MM.1S (cell line): Measurements from ENCODE around the gene SHC1.

Experiments
- EZH2phosphoT487 ChIP-seq: fragments of 300-600 bp; sonication (generic); IDR thresholded peaks from 2 replicates; pipeline ENCODE4 v1.6.1; 2018; ENCODE audit warnings: antibody characterized with exemption, low read length
- TF ChIP-seq, protein P1 (sequence below): fragments of 300-600 bp; sonication (generic); IDR thresholded peaks from 2 replicates; pipeline ENCODE4 v1.5.1; 2016; ENCODE audit warnings: antibody characterized with exemption, low read length, mixed read lengths

DNA sequence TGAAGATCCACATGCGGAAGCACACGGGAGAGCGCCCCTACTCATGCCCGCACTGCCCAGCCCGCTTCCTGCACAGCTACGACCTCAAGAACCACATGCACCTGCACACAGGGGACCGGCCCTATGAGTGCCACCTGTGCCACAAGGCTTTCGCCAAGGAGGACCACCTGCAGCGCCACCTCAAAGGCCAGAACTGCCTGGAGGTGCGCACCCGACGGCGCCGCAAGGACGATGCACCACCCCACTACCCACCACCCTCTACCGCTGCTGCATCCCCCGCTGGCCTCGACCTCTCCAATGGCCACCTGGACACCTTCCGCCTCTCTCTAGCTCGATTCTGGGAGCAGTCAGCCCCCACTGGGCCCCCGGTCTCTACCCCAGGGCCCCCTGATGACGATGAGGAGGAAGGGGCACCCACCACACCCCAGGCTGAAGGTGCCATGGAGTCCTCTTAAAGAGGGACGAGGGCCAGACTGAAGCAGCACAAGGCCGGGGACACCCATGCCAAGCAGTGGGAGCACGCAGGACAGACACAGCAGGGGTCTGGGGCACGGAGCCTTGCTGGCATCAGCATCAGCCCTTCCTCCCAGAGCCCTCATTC is 45.8 kb upstream of the SHC1 start:
- TF ChIP-seq, protein P1, sequence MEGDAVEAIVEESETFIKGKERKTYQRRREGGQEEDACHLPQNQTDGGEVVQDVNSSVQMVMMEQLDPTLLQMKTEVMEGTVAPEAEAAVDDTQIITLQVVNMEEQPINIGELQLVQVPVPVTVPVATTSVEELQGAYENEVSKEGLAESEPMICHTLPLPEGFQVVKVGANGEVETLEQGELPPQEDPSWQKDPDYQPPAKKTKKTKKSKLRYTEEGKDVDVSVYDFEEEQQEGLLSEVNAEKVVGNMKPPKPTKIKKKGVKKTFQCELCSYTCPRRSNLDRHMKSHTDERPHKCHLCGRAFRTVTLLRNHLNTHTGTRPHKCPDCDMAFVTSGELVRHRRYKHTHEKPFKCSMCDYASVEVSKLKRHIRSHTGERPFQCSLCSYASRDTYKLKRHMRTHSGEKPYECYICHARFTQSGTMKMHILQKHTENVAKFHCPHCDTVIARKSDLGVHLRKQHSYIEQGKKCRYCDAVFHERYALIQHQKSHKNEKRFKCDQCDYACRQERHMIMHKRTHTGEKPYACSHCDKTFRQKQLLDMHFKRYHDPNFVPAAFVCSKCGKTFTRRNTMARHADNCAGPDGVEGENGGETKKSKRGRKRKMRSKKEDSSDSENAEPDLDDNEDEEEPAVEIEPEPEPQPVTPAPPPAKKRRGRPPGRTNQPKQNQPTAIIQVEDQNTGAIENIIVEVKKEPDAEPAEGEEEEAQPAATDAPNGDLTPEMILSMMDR = peak; percentile 32
- no peak for TF ChIP-seq EZH2phosphoT487
